ENCODE measurements around the gene ZNF710.

- no peak for TF ChIP-seq POLR2A (IDR thresholded peaks at IDR 0.05; ENCODE audit: low read length)
- no peak for TF ChIP-seq GATA1 (IDR thresholded peaks at IDR 0.05; ENCODE audit: low read depth, low read length)
Observed at GRCh38 chr15:90011705-90012104, 10.6 kb downstream of the ZNF710 start.

All from erythroblast (primary cell).